GM19328 (cell line): ENCODE measurements around the gene MAFG.

Experiments
- ATAC-seq: cut with Tn5 transposase; IDR thresholded peaks from one replicate; pipeline ENCODE4 v1.9.1; 2021; ENCODE audit warnings: mild to moderate bottlenecking, moderate library complexity; ENCODE audit not compliant: unreplicated experiment

Gene MAFG

DNA sequence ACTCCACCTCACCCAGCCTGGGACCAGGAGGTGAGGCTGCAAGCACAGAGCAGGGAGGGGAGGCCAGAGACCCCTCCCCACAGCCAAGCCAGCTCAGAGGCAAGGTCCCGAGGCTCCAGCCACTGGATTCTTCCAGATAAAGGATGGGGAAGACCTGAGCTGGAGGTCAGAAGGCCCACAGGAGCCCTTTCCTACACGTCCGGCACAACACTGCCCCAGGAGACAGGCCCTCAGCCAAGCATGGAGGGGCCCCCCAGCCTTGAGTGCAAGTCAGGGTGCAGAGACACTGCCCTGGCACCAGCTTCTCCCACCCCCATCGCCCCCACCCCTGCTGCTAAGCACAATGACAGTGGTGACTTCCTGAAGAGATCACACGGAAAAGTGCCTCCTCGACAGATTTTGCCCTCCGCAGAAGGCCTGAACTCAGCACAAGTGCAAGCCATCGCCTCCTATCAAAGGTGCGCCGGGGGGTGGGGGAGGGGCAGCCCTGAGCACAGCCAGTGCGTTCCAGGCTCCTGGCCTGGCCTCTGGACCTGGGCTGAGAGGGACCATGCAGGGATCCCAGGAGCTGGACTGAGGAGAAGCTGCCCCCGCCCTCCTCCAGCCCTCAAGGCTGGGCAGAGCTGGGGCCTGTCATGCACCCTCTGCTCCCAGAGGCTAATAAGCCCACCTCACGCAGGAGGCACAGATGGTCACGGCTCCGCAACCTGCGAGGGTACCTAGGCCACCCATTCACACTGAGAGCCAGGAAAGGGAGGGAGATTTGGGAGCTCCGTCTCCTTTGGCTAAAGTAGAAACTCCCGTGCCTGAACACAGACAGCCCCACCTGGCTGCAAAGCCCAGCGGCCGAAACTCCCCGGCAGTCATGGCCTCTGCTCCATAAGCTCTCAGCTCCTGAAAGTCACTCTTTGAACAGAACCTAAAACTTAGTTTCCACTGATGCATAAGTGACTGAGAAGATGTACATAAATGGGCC is 2.7 kb downstream of the MAFG start:
- ATAC-seq = no peak

DNA sequence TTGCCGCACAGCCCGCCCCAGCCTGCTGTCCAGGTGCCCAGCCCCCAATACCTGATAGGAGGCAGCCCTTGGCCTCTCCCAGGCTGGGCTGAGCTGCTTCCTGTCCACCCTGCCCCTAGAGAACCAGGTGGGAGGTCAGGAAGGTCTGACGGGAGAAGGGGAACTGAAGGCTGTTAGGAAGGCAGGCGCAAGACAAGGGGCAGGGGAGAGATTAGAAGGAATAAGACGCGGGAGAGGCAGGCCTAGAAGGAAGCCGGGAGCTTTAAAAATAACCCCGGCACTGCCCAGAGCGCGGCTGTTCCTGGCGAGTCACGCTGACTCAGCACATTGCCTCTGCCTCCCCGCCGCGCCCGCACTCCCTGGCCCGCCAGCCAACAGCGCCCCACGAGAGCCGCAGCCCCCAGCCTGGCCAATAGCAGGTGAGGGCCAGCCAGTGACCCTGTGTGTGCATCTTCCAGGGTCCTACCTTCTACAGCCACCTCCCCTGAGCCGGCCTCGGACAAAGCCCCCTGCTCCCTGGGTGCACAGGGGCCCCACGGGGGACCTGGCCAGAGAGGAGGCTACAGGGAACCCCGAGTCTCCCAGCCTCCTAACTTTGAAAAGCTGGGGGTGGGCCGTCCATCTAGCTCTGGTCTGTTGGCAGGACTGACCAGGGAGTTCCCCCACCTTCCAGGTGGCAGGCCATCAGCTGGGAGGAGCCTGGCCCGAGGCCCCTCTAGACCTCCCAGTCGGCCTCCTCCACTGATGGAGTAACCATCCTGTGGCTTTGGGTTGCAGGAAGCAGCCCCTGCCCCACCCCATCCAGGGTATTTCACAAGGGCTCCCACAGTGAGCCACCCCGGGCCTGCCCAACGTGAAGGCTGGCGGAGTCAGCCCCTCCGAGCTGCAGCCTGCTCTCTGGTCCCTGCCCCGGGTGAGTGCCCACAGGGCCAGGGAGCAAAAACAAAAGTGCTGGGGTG is 4.0 kb downstream of the MAFG start:
- ATAC-seq = no peak

DNA sequence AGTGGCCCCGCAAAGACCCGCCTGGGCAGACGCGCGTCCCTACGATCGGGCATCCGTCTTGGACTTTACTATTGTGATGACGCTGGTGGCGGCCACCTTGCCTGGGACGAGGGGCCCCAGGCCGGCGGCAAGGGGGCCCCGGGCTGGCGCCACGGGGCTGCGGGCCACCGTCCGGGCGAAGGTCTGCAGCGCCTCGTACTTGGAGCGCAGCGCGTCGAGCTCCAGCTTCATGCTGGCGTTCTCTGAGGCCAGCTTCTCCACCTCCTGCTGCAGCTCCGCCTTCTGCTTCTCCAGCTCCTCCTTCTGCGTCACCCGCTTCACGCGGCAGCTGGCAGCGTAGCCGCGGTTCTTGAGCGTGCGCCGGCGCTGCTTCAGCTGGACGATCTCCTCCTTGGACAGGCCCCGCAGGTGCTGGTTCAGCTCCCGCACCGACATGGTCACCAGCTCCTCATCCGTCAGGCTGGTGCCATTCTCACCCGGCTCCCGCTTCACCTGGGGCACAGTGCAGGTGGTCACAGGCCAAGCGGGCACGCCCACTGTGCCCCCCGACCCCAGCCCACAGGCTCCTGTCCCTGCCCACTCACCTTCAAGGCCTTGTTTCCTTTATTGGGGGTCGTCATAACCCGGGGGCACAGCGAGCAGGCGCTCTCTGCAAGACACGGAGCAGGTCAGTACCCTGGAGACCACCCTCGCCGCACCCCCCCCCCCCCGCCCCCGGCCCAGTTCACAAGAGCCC is 4.8 kb downstream of the MAFG start:
- no peak for ATAC-seq

DNA sequence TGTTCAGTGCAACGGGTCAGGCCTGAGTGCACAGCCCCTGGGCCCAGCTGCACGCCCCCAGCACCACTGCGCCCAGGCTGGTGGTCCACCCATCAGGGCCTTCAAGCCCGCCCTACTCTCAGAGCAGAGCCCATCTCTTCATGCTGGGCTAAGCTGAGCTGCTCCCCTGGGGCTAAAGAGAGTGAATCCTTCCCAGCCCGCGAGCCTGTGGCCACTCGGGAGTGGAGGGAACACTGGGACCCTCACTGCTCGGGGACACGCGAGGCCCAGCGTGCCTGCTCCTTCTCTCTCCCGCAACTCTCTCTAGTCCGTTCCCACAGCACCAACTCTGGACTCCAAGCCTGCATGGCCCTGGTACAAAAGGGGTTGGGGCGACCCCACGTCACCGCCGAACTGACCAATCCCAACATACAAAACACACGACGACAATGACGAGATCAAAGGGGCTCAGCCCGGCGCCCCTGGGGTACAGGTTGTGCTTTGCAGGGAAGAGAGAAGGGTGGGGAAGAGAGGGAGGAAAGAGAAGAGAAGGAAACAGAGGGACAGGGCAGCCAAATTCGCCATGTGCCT is 5.5 kb downstream of the MAFG start:
- no peak for ATAC-seq

DNA sequence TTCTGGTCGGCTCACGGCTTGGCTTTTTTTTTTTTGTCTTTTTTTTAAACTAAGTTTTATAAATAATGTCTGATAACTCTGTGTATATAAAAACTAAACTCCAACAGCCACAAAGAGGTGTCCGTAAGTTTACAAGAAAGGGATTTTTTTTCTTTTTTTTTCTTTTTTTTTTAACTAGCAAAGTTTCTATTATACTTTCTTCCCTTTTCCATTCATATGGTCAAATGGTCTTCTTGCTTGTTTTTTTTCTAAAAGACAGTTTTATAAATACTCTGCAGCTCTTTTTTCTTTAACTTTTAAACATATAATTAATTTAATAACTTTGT is 6.0 kb downstream of the MAFG start:
- ATAC-seq = no peak

DNA sequence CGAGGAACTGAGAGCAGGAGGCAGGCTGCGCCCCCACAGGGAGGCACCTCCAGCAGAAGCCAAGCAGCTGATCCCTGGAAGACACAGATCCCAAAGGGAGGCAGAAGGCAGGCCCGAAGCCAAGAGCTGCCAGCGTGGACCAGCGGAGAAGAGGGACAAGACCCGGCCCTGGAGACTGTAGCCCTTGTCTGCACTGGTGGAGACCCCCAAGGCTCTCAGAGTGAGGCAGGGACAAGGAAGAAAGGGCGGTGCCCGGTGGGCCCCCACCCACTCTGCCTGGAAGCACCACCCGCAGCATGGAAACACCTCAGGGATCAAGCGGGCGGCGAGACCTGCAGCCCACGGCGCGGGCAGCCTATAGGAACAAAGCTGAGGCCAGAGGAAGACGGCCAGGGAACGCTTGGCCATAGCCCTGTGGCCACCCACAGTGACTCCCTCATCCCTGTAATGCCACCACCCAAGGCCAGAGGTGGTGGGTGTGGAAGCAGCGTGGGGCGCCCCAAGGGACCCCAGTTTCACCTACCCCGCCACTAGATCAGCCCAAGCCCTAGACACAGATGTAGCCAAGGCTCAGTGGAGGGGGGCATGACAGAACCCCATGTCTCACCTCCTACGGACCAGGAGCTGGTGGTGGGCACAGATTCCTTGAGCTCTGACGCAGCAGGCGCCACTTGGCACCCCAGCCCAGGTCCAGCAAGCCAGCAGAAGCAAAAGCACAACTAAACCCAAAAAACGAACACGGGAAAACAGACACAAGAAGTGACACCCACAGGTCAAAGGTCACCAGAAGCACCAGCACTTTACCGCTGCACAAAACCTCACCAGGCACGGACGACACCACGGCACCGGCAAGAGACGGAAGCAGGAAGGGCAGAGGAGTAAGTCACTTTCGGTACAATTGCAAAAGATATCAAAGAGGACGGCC is 6.7 kb downstream of the MAFG start:
- ATAC-seq = no peak

DNA sequence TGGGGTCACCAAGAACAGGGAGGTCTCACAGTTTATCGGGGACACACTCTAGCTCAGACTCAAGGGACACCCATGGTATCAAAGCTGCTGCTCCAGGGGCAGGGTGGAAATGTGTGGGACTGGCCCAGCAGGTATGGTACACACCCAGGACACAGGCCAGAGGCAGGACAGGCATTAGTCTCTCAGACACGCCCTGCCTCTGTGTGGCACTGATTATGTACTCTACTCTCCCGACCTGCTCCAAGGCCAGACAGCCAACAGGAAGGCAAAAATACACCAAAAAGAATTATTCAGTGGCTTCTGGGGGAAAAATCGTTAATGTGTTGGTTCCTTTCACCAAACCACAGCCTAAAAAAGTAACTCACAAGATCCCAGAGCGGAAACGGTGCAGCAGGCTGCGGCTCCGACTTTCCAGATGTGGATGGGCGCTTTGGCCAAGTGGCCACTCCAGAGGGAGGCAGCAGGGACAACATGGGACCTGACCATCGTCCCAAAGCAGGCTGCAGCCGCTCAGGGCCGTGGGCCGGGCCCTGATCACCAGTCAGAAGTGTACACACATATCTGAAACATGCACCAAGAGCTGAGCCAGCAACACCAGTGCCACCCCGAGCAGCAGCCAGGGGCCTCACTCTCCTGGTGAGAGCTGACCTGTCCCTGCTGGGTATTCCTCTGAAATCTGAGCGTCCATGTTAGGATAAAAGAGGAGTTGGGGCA is 8.5 kb downstream of the MAFG start:
- no peak for ATAC-seq

DNA sequence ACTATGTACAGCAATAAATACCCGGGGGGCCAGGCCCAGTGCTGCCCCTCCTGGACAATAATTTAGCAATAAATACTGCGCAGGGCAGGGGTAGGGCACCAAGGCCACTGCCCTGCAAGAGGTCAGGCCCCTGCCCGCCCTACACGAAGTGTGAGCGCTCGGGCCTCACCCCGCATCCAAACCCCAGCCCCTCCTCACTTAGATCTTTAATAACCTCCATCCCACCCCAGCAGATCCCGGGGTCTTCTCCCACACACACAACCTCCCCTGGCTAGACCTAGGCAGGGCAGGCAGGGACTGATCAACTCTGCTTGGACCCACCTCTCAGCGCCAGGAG is 9.2 kb downstream of the MAFG start:
- ATAC-seq = peak; percentile 14

DNA sequence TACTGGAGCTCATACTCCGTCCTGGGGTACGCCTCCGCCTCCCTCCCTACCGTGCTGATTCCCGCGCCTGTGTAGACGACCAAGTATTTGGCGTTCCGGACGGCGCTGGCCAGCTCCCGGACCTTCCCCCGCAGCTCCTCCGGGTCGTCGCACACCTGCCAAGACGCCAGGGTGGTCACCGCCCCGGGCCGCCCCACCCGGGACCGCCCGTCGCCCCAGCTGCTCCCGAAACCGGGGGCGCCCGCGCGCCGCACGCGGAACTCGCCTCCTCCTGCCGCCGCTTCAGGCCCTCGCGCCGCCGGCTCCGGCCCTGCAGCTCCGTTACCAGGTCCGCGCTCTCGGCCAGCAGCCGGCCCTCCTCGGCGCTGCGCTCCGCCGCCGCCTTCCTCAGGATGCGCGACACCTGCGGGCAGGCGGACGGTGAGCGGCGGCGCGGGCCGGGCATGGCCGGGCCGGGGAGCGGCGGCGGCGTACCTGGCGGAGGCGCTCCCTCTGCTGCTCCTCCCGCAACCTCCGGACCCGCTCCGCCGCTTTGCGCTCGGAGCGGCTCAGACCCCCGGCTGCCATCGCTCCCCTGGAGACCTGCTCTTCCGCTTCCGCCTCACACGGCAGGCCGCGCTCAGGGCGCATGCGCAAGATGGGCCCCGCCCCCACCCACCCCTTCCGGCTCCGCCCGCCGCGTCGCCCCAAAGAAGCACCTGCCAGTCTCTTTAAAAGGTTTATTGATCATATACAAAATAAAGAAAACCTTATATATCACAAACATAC is 9.8 kb downstream of the MAFG start, which contains the start of gene SIRT7:
Gene SIRT7, minus strand, starts transcription at position 612 of the 768 bp plus-strand sequence. Its CDS starts 45 bp downstream, at position 567.
- ATAC-seq = peak; percentile 70

DNA sequence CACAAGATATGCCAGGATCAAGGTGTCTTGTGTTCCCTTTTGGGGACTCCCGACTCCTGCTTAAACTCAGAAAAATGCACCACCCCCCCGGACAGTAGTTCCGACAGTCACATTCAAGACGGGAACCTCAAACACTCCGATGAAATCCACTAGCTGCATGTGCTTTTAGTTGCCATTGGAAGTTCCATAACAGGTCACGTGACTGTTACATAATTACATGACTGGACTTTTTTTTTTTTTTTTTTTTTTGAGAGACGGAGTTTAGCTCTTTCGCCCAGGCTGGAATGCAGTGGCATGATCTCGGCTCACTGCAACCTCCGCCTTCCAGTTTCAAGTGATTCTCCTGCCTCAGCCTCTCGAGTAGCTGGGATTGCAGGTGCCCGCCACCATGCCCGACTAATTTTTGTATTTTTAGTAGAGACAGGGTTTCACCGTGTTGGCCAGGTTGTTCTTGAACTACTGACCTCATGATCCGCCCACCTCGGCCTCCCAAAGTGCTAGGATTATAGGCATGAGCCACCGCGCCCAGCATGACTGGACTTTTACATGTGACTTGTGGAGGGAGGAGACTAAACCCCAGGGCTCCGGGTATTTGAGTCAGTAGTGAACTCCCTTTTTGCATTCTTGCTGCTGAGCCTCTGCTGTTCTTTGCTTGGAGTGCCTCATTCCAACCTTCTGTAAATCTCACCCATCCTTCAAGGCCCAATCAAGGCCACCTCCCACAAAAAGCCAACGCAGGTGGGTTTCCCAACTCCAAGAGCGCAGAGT is 11.1 kb downstream of the MAFG start:
- no peak for ATAC-seq

DNA sequence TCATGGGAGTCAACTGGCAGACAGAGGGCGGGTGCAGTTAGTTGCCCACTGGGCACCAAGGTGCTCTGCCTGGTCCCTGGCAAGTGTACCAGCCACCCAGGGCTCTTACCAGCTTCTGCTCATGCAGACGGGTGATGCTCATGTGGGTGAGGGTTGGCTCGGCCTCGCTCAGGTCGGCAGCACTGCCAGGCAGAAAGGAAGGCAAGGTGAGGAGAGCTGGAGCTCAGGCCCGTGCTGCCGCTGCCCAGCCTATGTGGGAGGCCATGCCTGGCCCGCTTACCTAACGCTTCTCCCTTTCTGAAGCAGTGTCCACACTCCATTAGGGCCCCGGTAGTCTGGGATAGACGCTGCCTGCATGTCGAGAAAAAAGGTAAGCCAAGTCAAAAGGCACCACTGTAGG is 12.2 kb downstream of the MAFG start:
- ATAC-seq = no peak

DNA sequence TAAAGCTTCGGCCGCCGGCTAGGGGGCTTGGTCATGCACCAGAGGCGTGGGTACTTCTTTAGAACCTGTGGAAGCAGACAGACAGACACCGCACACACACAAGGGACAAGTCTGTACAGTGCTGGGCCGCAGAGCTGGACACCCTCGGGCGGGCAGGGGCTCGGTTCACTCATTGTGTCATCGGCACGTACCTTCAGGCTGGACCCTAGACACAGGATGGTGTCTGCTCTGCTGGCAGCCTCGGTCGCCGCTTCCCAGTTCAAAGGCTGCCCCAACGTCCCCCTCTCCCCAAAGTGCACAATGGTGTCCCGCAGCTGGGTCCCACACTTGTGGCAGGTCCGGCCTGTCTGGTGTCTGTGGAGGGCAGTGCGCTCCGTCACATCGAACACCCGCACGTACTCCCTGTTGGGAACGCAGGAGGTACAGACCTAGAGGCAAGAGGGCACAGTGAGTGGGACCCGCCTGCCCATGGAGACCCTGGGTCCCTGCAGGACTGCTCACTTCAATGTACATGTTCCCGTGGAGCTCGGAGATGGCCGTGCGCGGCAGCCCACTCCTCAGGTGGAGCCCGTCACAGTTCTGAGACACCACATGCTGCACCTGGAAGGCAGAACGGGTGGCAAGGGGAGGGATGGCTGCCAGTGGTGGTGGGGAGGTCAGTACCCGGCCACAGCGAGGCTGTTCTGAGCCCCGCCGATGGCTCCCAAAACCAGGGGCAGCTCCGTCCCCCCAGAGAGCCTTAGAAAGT is 13.3 kb downstream of the MAFG start:
- ATAC-seq = no peak

DNA sequence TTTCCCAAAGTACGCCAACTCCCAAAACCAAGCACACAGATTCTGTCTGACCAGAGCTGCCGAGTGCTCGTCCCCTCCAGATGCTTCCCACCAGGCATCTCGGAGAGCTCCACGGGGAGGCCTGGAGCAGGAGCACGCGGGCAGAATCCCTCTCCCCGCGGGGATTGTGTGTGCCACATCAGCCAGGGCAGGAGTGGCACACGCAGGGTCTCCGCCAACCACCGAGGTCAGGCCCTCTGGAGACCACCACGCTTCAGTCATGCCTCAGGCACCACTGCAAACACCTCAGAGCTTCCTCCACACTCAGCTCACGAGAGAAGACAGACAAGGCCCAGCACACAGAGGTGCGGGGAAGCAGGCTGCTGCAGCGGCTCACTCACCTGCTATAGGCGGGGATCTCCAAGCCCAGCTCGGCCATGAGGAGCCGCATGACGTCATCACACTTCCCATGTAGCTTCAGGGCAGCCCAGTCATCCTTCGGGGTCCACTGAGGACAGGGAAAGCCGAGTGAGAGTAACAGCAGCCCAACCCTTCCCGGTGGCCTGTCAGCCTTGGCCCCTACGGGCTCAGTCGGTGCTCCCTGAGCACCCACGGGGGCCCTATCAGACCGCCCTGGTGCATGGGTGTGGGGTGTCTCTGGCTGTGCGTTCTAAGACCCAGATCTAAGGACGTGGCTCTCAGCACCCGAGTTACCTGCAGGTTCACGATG is 14.0 kb downstream of the MAFG start:
- ATAC-seq = no peak

DNA sequence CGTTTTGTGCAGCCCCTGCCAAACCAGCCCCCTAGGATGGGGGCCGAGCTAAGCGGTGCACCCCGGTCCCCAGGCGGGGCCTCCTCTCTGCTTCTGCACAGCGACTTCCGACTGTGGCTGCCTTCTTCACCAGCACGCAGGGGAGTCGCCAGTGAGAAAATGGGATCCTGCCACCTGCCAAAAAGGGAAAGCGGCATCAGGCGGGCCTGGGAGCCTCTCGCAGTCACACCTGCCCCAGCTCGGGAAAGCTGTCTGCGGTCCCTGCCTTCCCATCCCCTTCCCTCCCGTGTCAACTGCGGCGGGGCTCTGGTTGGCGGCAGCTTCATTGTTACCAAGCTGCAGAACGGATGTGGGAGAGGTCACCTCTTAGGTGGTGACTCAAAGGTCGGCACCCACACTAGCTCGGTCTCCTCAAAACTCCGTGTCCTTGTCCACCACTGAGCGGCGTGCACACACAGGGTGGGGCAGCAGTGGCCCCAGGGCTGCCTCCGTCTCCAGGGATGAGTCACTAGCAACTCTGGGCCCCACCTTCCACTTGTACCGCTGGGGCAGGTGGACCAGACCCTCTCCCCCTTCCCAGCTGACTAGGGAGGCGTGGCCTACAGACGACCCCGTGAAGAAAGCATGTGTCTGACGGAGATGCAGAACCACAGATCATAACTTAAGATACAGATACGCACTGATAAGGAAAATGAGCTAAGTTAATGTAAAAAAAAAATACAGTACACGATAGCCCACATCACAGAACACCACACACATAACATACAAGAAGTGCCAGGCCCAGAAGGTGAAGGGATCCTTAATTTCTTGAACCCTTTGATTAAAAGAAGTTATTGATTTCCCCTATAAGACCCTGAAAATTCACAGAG is 14.9 kb downstream of the MAFG start:
- no peak for ATAC-seq

DNA sequence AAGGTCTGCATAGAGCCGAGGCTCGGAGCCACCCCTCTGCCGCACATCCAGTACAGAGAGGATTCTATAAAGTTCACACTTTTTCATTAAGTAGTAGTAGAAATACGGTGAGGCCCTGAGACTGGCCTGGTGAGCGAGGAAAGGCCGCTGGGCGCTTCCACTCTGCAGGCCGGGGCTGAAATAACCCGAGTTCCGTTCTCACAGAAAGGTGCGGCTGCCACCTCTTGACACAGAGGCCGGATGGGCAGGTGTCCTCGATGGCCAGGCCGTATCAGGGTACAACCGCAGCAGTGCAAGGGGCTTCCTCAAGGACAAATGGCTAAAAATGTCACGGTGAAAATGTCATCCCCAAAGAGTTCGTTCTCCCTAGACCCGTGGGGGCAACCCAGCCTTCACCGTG is 15.6 kb downstream of the MAFG start:
- no peak for ATAC-seq
